Amygdala (tissue), 56 donors: ENCODE measurements around the gene HDAC1.
"Not testable (repeated sequence)": the region's sequence is repeated elsewhere in the genome, so short reads cannot be mapped to it uniquely, and the experiment has no call there.

Experiments
- DNase-seq, 56 donors: peaks; one replicate each; lab custom pipeline; 2025; lab: John Stamatoyannopoulos, UW

Gene HDAC1

DNA sequence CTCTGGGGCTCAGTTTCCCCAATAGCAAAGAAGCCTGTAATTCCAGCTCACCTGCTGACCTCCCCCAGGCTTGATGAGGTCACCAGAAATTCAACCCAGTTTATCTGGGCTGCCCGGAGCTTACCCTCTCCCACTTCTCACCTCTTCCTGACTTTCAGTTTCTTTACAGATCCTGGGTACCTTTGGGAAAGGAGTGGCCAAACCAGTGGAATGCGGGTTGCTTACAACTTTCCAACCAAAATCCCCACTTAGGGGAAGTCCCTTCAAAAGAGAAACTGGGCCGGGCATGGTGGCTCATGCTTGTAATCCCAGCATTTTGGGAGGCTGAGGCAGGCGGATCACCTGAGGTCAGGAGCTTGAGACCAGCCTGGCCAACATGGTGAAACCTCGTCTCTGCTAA lies 50.1 kb downstream of the HDAC1 start:
- no peak for DNase-seq

GRCh38 chr1:32342704-32343103 lies 50.8 kb downstream of the HDAC1 start:
- no peak for DNase-seq

GRCh38 chr1:32345289-32345827 lies 53.5 kb downstream of the HDAC1 start:
- DNase-seq = no peak

GRCh38 chr1:32346532-32347157 lies 54.8 kb downstream of the HDAC1 start:
- no peak for DNase-seq

DNA sequence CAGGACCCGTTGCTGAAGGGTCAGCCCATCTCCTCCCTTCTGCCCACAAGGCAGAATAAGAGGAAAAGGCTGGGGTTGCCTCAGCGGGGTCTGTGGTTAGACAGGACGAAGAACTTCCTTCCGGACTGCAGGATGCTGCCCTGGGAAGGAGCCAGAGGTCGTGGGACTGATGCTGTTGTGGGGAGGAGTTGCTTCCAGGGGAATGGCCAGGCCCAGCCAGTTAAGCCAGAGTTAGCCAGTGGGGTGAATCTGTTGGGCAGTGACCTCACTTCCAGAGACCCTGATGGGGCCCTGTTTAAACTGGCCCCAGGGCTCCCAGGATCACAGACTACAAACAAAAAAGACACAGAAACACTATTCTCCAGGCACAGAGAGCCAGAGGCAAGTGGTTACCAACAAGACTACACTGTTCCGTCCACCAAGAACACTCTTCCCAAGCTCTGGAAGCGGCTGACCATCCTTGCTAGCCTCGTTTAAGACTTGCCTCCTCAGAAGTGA lies 57.4 kb downstream of the HDAC1 start:
- no peak for DNase-seq

DNA sequence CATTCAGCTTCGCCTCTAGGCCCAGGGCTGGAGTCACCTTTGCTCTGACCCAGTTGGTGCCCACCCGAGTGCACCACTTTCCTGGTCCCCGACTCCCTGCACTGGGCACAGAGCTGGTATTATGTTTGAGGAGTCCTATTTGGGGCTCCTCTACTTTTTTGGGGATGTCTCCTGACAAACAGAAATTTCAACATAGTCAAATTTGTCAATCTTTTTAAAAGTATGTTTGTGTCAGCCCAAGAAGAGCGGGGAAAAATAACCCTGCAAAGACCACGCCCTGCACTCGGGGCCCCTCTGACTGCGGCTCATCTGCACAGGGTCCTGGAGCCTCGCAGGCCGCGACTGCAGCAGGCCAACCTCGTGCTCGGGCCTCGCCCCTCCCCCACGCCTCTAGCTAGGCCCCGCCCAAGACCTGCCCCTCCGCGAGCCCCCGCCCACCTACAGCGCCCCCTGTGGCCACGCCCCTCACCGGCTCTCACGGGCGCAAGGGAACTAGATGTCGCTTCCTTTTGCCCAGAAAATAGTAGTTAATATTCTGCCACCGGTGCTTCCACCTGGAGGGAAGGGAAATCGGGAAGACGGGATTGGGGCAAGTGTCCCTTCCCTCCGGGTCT lies 59.0 kb downstream of the HDAC1 start:
- DNase-seq = peak in 43 of 56 donors; percentile 40 to 91 (median 80)

DNA sequence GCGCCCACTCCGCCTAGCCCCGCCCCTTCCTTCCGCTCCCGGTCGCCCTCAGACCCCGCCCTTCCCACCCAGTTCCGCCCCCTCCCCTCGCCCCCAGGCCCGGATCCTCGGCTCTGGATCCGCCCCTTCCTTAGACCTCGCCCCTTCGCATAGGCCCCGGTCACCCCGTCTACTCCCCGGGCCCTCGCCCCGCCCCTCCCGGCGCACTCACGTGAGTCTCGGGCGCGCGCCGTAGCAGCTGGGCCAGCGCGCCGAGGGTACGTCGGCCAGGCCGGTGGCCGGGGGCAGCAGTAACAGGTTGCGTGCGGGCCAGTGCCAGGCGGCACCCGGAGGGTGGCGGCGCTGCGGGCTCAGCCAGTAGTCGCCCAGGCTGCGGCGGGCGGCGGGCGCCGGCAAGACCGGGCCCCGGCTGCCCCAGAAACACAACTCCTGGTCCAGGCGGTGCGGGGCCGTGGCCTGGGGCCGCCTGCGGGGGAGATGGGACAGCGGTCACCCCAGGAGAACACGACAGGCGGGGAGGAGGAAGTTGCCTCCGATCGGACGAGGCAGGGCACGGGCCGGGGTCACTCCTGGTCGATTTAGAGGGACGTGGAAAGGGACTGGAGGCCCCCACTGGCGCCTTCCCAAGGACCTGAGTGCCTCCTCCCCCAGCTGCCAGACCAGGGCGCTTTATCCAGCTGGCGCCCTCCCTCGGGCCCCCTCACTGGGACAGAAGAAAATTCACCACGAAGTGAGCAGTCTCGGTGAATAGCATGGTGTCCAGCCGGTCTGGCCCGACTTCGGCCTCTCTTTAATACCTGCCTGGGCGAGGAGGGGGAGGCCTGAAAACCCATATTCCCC lies 59.7 kb downstream of the HDAC1 start:
- DNase-seq = peak in 54 of 56 donors; percentile 67 to 94 (median 85)

DNA sequence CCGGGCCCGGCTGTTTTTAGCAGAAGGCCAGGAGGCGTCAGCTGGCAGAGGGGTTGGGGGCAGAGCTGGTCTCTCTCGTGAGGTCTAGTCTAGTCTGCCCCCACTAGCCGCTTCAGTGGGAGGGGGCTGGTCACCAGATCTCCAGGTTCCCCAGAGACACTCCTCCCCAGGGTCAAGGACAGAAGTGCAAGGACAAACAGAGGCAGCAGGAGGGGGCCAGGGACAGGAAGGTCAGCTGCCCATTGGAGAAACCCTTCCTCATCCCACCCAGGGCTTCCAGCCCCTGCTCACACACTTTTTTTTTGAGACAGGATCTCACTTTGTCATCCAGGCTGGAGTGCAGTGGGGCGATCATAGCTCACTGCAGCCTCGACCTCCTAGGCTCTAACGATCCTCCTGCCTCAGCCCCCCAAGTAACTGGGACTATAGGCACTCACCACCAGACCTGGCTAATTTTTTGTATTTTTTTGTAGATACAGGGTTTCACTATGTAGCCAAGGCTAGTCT lies 60.4 kb downstream of the HDAC1 start:
- DNase-seq = peak in 3 of 56 donors; percentile 58 to 69 (median 61)

GRCh38 chr1:32352831-32353383 lies 61.0 kb downstream of the HDAC1 start:
- DNase-seq = no peak

GRCh38 chr1:32353431-32353830 lies 61.5 kb downstream of the HDAC1 start:
- DNase-seq = no peak

- no peak for DNase-seq
Measured at GRCh38 chr1:32353886-32354570, 62.1 kb downstream of the HDAC1 start.

DNA sequence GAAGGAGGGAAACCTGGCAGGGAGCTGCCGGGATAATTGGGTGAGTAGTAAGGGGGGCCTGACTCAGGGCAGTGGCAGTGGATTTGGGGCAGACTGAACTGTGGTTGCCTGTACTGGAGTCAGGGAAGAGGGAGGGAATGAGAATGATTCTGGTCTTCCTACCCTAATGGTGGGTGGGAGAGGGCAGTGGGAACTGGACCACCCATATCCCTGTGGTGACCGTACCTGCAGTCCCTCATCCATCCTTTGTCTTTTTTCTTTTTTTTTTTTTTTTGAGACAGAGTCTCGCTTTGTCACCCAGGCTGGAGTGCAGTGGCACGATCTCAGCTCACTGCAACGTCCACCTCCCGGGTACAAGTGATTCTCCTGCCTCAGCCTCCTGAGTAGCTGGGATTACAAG lies 63.9 kb downstream of the HDAC1 start:
- DNase-seq = not testable (repeated sequence)

DNA sequence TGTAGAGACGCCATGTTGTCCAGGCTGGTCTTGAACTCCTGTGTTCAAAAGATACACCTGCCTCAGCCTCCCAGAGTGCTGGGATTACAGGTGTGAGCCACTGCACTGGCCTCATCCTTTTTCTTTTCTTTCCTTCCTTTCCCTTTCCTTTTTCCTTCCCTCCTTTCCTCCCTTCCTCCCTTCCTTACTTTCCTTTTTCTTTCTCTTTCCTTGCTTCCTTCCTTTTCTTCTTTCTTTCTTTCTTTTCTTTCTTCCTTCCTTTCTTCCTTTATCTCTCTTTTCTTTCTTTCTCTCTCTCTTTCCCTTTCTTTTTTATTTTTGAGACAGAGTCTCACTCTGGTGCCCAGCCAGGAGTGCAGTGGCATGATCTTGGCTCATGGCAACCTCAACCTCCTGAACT lies 64.6 kb downstream of the HDAC1 start:
- DNase-seq = no peak

DNA sequence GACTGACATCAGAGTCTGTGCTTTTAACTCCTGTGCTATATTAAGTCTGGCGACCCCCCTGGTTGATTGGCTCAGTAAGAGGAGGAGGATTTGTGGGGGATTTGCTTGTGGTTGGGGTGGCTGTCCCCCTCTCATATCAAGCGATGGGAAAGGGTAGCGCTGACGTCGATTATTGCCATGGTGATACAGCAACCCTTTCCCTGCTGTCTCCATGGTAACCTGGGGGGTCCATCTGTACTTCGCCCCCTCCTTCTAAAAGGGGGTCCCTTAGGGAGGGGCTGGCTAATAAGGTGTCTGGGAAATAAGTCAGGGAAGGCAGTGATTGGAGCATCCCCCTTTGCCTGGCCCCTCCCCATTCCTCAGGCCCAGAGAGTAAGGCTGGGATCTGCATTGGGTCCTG lies 65.7 kb downstream of the HDAC1 start:
- DNase-seq = no peak

GRCh38 chr1:32358435-32358834 lies 66.6 kb downstream of the HDAC1 start:
- no peak for DNase-seq

- peak in 19 of 56 donors; percentile 14 to 58 (median 41) for DNase-seq
Measured at GRCh38 chr1:32361308-32361673, 69.4 kb downstream of the HDAC1 start.

DNA sequence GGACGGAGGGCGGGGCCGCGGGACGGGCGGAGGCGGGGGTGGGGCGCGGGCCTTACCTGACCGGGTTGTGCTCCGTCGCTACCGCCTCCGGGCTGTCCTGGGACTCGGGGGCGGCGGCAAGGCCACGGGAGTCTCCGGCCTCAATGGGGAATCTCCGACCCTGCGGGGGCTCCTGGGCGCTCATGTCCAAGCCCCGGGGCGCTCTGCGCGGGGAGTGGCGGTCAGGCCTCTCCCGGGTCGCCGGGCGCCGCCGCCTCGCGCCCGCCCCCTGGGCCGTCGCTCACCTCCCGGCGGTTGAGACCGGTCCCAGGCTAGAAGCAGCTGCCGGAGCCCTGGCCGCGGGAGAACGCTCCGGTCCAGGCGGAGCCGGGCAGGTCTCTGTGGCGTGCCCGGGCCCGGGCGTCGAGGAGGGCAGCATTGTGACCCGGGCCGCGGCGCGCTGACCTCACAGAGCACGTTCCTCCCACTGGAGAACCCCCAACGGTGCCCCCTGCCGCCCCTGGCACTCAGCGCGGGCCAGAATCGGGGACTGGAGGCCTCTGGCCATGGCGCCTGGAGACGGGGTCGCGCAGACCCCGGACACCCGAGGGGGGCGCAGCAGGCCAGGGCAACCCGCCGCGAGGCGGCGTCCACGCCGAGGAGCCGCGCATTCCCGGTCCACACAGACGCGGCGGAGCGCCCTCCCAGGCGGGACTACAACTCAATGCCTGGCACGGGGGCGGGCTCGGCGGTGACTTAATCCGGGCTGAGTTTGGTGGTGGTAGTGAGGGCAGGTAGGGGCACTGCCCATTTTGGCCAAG lies 70.0 kb downstream of the HDAC1 start:
- DNase-seq = peak in 47 of 56 donors; percentile 16 to 80 (median 54)

- peak in 2 of 56 donors; percentile 44 to 100 for DNase-seq
Measured at GRCh38 chr1:32362474-32363313, 70.8 kb downstream of the HDAC1 start, which contains the start of the genes FAM229A and TSSK3. Gene FAM229A (minus strand): TSS chr1:32362485. CDS start chr1:32362091, 394 bp downstream. Gene TSSK3 (plus strand): TSS chr1:32362539. CDS start chr1:32362702, 163 bp downstream.
